Liver (tissue), 9 donors: ENCODE measurements around the gene AP2A2. TPM values are rescaled to one million over a fixed set of nuclear protein-coding genes. Genes with fewer than 3 reads are reported as not detected.

Experiments
- DNase-seq: peaks from one replicate; pipeline ENCODE4 v3.0.0-alpha.2; 2017; ENCODE audit warnings: low spot score
- H3K27ac ChIP-seq, 2 donors: one replicate each; pipeline ENCODE4 v1.7.0; 2013; ENCODE audit warnings: inconsistent platforms in 2 of 2, low read length in 2 of 2, control low read depth in 1 of 2, low read depth in 1 of 2, mild to moderate bottlenecking in 1 of 2
- H3K27me3 ChIP-seq, 4 donors: one replicate each; pipeline versions ENCODE4 v1.6.1 to v1.7.0; 2013; ENCODE audit warnings: low read length in 3 of 4, inconsistent platforms in 1 of 4, mild to moderate bottlenecking in 1 of 4, moderate library complexity in 1 of 4; ENCODE audit not compliant: control insufficient read depth in 4 of 4, insufficient read depth in 4 of 4
- H3K36me3 ChIP-seq, 4 donors: one replicate each; pipeline versions ENCODE4 v1.6.1 to v1.7.0; 2013; ENCODE audit warnings: low read length in 3 of 4, mild to moderate bottlenecking in 3 of 4, low read depth in 1 of 4, moderate library complexity in 1 of 4; ENCODE audit not compliant: control insufficient read depth in 4 of 4, insufficient read depth in 3 of 4
- H3K4me1 ChIP-seq, 4 donors: one replicate each; pipeline versions ENCODE4 v1.6.1 to v1.7.0; 2013; ENCODE audit warnings: low read length in 3 of 4, mild to moderate bottlenecking in 3 of 4, moderate library complexity in 1 of 4; ENCODE audit not compliant: control insufficient read depth in 4 of 4, insufficient read depth in 4 of 4
- H3K4me3 ChIP-seq, 3 donors: one replicate each; pipeline versions ENCODE4 v1.6.1 to v1.7.0; 2013; ENCODE audit warnings: low read length in 3 of 3, control low read depth in 1 of 3, low read depth in 1 of 3, mild to moderate bottlenecking in 1 of 3
- H3K9ac ChIP-seq, 2 donors: one replicate each; pipeline ENCODE4 v1.7.0; 2013; ENCODE audit warnings: low read length in 2 of 2, mild to moderate bottlenecking in 2 of 2, moderate library complexity in 2 of 2, control low read depth in 1 of 2, low read depth in 1 of 2
- H3K9me3 ChIP-seq, 4 donors: one replicate each; pipeline versions ENCODE4 v1.6.1 to v1.7.0; 2013; ENCODE audit warnings: low read length in 3 of 4; ENCODE audit not compliant: control insufficient read depth in 4 of 4
- ATF3 ChIP-seq: IDR thresholded peaks from 2 replicates; pipeline ENCODE4 v1.6.1; 2016; ENCODE audit warnings: antibody characterized with exemption
- CTCF ChIP-seq: fragments of 150-350 bp; IDR thresholded peaks from 2 replicates; pipeline ENCODE4 v1.5.1; 2017; ENCODE audit warnings: improper control_type of control experiment, low read depth, low read length; ENCODE audit not compliant: missing input control
- EGR1 ChIP-seq, 2 donors: IDR thresholded peaks; 2 replicates each; pipeline ENCODE4 v1.6.1; 2016 to 2018; ENCODE audit warnings: antibody characterized with exemption in 2 of 2, low read depth in 2 of 2
- FOXA1 ChIP-seq: IDR thresholded peaks from 2 replicates; pipeline ENCODE4 v1.6.1; 2016; ENCODE audit warnings: antibody characterized with exemption
- HNF4G ChIP-seq: IDR thresholded peaks from 2 replicates; pipeline ENCODE4 v1.6.1; 2016; ENCODE audit warnings: antibody characterized with exemption
- JUND ChIP-seq, 2 donors: IDR thresholded peaks; 2 replicates each; pipeline ENCODE4 v1.6.1; 2016; ENCODE audit warnings: antibody characterized with exemption in 2 of 2
- MAX ChIP-seq: IDR thresholded peaks from 2 replicates; pipeline ENCODE4 v1.6.1; 2016; ENCODE audit warnings: antibody characterized with exemption
- NR2F2 ChIP-seq: IDR thresholded peaks from 2 replicates; pipeline ENCODE4 v1.6.1; 2016; ENCODE audit warnings: antibody characterized with exemption
- REST ChIP-seq: IDR thresholded peaks from 2 replicates; pipeline ENCODE4 v1.6.1; 2016; ENCODE audit warnings: antibody characterized with exemption, mild to moderate bottlenecking
- RXRA ChIP-seq, 2 donors: IDR thresholded peaks; 2 replicates each; pipeline ENCODE4 v1.6.1; 2017 to 2018; ENCODE audit warnings: antibody characterized with exemption in 2 of 2, mild to moderate bottlenecking in 1 of 2
- SP1 ChIP-seq: IDR thresholded peaks from 2 replicates; pipeline ENCODE4 v1.6.1; 2018; ENCODE audit warnings: antibody characterized with exemption, mild to moderate bottlenecking
- YY1 ChIP-seq: IDR thresholded peaks from 2 replicates; pipeline ENCODE4 v1.6.1; 2016; ENCODE audit warnings: antibody characterized with exemption, mild to moderate bottlenecking
- ZBTB33 ChIP-seq: IDR thresholded peaks from 2 replicates; pipeline ENCODE4 v1.6.1; 2016; ENCODE audit warnings: antibody characterized with exemption
- WGBS: extraction: QIAGEN DNeasy Blood & Tissue Kit; methylation state at CpG from one replicate; pipeline ENCODE4 v1.1.7; 2013; 5-methylcytosine and 5-hydroxymethylcytosine counted together
- polyA plus RNA-seq, 2 donors: library from polyadenylated mRNA; stranded (reverse) in 1 of 2; unstranded in 1 of 2; fragments of 200-250 nt in 1 of 2; fragments of >200 nt in 1 of 2; fragmentation: Nextera tagmentation in 1 of 2; extraction: Ambion mirVana in 1 of 2; gene quantifications; one replicate each; pipeline versions ENCODE4 v1.2.1 to v1.2.3, GENCODE V29; 2013 to 2015
- total RNA-seq, 2 donors: library from RNA; depleted of rRNA; stranded (reverse); fragments of >200 nt; gene quantifications; one replicate each; pipeline ENCODE4 v1.2.3, GENCODE V29; 2014
- donor health status: healthy.
- donor health status: healthy.
- donor health status: healthy.
- donor health status: healthy.
- donor health status: healthy.

The AP2A2 gene
- total and polyA plus RNA-seq, 4 donors = 20.5 to 39.7 (median 23.8) TPM

GRCh38 chr11:1044160-1044559, 118.5 kb downstream of the AP2A2 start (continued):
- TF ChIP-seq RXRA (IDR thresholded peaks at IDR 0.05) (no peak), YY1 (no peak), CTCF (no peak)

- WGBS = 63% methylated on average over 22 of the region's 22 CpGs
- no peak overlapping the region for H3K9ac ChIP-seq
- H3K4me1 ChIP-seq = no peaks in the 10 kb centered on the region
- TF ChIP-seq EGR1 (IDR thresholded peaks at IDR 0.05; ENCODE audit: low read depth in 2 of 2) (no peak), FOXA1 (no peak), ZBTB33 (no peak), ATF3 (no peak), CTCF (no peak), YY1 (no peak), HNF4G (no peak), REST (no peak), MAX (no peak), JUND (IDR thresholded peaks at IDR 0.05) (no peak), SP1 (no peak), NR2F2 (no peak)
- H3K36me3 ChIP-seq = no peaks in the 10 kb centered on the region
- H3K9me3 ChIP-seq = no peaks in the 10 kb centered on the region
- H3K4me3 ChIP-seq = no peak overlapping the region
- peaks cover 0 to 5% (median 0%) of the 10 kb centered on the region in 4 donors for H3K27me3 ChIP-seq
- no peak for DNase-seq
- H3K27ac ChIP-seq = no peak overlapping the region
Observed at GRCh38 chr11:1047595-1048156, 122.0 kb downstream of the AP2A2 start.
